ENCODE measurements around the gene HDGF. TPM values are rescaled to one million over a fixed set of nuclear protein-coding genes. Genes with fewer than 3 reads are reported as not detected.
"Not testable (repeated sequence)": the region's sequence is repeated elsewhere in the genome, so short reads cannot be mapped to it uniquely, and the experiment has no call there.

The HDGF gene
- total RNA-seq, 1 experiment from 2014 or later: 817 TPM

DNA sequence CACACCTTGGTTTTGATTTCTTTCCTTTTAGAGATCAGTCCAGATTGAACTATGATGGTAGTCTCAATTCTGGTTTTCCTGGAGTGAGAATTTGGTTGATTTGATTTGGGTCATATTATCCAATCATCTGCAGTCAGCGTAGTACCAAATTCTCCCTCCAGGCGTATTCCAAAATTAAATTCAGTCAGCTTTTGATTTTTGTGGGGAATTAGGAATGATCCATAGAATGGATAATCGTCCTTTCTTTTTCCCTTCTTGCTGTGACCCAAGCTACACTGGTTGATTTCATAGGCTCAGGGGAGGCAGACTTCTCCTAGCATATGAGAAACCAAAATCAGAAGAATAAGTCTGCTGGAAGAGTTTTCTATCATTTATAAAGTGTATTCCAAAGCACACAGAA, 20.7 kb upstream of the HDGF start:
- Histone ChIP-seq H3K36me3 (peaks cover 62% of the 10 kb centered on the region), H3K9me3 (no peaks in the 10 kb centered on the region), H3K27me3 (no peaks in the 10 kb centered on the region), H3K4me3 (no peak overlapping the region)
- DNase-seq: no peak

GRCh38 chr1:156768610-156769295, 17.3 kb upstream of the HDGF start:
- Histone ChIP-seq H3K9me3 (no peaks in the 10 kb centered on the region), H3K4me3 (peak overlapping the region; percentile 88), H3K36me3 (peaks cover 50% of the 10 kb centered on the region), H3K27me3 (no peaks in the 10 kb centered on the region)
- DNase-seq: no peak

GRCh38 chr1:156767879-156768604, 16.6 kb upstream of the HDGF start:
- Histone ChIP-seq H3K9me3 (no peaks in the 10 kb centered on the region), H3K4me3 (peak overlapping the region; percentile 88), H3K27me3 (no peaks in the 10 kb centered on the region), H3K36me3 (peaks cover 43% of the 10 kb centered on the region)
- DNase-seq: peak; percentile 52

DNA sequence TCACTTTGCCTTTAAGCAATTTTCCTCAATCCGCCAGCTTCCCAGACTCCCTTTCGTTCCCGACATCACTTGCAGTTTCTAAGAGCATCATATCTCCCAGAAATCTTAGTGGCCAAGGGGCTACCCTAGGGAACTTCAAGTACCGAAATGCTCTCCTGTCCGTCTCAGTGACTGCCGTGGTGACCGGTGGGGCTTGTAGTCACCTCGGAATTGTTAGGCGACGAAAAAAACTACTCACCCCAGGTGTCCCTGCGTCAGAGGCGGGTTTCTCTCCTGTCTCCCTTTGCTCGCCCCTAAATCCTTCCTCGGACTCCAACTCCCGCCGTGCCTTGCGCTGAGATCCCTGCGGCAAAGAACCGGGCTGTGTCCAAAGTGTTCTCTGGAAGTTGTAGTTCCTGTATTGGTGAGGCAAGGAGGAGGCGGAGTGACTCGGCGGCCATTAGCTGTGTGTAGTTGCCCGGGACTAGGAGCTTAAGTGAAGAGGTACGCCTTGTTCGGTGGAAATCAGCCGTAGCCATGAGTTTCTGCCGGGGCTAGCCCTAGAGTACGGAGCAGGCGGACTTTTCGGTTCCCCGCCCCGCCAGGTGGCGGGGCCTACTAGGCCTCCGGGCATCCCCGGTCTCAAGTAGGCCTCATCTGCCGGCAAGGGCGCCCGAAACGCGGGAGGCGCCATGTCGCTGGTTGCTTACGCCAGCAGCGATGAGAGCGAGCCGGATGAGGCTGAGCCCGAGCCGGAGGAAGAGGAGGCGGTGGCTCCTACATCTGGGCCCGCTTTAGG, 15.8 kb upstream of the HDGF start, which contains the start of gene PRCC:
PRCC (plus strand) TSS at position 435 of the 778 bp plus-strand sequence; CDS start at position 672, 237 bp downstream.
- Histone ChIP-seq H3K4me3 (peak within 1 kb of the TSS; percentile 88), H3K27me3 (no peaks in the 10 kb centered on the region), H3K36me3 (peaks cover 36% of the 10 kb centered on the region), H3K9me3 (no peaks in the 10 kb centered on the region)
- peak; percentile 99 for DNase-seq

- no peak for DNase-seq
- no peaks in the 10 kb centered on the region for H3K27me3 ChIP-seq
- no peaks in the 10 kb centered on the region for H3K9me3 ChIP-seq
- H3K4me3 ChIP-seq: peak overlapping the region; percentile 88
- peaks cover 30% of the 10 kb centered on the region for H3K36me3 ChIP-seq
Measured at GRCh38 chr1:156766298-156767100, 15.0 kb upstream of the HDGF start.

DNA sequence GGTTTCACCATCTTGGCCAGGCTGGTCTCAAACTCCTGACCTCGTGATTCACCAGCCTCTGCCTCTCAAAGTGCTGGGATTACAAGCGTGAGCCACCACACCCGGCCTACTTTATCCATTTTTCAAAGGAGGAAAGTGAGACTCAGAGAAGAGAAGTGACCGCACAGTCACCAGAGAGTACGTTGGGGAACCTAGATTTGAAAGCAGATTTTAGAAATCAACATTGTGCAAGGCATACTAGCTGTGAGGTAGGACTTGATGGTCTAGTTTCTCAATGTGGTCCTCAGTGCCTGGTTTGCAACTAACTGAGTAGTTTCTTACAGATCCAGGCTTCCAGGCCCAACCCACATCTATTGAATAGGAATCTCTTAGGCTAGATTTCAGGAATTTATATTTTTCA, 14.2 kb upstream of the HDGF start:
- Histone ChIP-seq H3K4me3 (no peak overlapping the region), H3K9me3 (no peaks in the 10 kb centered on the region), H3K36me3 (peaks cover 21% of the 10 kb centered on the region), H3K27me3 (no peaks in the 10 kb centered on the region)
- no peak for DNase-seq

DNA sequence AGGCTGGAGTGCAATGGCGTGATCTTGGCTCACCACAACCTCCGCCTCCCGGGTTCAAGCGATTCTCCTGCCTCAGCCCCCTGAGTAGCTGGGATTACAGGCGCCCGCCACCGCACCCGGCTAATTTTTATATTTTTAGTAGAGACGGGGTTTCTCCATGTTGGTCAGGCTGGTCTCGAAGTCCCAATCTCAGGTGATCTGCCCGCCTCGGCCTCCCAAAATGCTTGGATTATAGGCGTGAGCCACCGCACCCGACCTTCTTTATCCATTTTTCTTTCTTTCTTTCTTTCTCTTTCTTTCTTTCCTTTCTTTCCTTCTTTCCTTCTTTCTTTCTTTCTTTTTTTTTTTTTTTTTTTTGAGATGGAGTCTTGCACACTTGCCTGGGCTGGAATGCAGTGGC, 13.7 kb upstream of the HDGF start:
- not testable (repeated sequence) for H3K27me3 ChIP-seq

GRCh38 chr1:156760796-156761104, 9.3 kb upstream of the HDGF start:
- no peaks in the 10 kb centered on the region for H3K27me3 ChIP-seq
- DNase-seq: no peak
- H3K4me3 ChIP-seq: no peak overlapping the region
- H3K36me3 ChIP-seq: no peaks in the 10 kb centered on the region
- H3K9me3 ChIP-seq: no peaks in the 10 kb centered on the region

More for the DNA sequence above, 13.7 kb upstream of the HDGF start:
- H3K9me3 ChIP-seq, DNase-seq, H3K4me3 ChIP-seq: not testable (repeated sequence)
- H3K36me3 ChIP-seq: peaks cover 16% of the 10 kb centered on the region

GRCh38 chr1:156760092-156760795, 8.8 kb upstream of the HDGF start:
- H3K9me3 ChIP-seq: no peaks in the 10 kb centered on the region

DNA sequence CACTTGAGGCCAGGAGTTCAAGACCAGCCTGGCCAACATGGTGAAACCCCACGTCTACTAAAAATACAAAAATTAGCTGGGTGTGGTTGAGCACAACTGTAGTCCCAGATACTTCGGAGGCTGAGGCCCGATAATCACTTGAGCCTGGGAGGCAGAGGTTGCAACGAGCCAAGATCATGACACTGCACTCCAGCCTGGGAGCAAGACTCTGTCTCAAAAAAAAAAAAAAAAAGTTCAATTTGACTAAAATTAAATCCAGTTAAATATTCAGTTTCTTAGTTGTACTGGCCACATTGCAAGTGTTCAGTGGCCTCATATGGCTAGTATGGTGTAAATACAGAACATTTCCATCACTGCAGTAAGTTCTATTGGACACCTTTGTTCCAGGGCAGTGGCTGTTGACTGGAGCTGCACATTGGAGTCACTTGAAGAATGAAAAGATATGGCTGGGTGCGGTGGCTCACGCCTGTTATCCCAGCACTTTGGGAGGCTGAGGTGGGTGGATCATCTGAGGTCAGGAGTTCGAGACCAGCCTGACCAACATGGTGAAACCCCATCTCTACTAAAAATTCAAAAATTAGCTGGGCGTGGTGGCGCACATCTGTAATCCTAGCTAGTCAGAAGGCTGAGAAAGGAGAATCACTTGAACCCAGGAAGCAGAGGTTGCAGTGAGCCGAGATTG, 6.2 kb upstream of the HDGF start:
- H3K9me3 ChIP-seq, H3K4me3 ChIP-seq, H3K36me3 ChIP-seq, H3K27me3 ChIP-seq, DNase-seq: not testable (repeated sequence)

More at GRCh38 chr1:156760092-156760795, 8.8 kb upstream of the HDGF start:
- DNase-seq: no peak
- Histone ChIP-seq H3K27me3 (no peaks in the 10 kb centered on the region), H3K36me3 (no peaks in the 10 kb centered on the region), H3K4me3 (no peak overlapping the region)

DNA sequence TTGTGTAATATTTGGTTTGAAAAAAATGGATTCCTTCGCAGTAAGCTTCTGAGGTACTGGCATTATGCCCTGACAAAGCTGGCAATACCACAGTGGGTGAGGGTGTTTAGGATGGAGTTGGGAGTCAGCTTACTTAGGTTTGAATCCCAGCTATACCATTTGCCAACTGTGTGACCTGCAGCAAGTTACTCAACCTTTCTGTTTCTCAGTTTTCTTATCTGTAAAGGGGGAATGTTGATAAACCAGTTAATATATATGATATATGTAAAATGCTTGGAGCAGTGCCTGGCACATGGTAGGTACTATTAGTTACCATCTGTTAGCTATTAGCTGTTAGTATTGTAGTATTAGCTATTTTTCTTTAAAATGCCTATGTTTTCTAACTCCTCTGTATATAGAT, 4.9 kb upstream of the HDGF start:
- no peak for DNase-seq
- Histone ChIP-seq H3K36me3 (no peaks in the 10 kb centered on the region), H3K27me3 (no peaks in the 10 kb centered on the region), H3K9me3 (no peaks in the 10 kb centered on the region), H3K4me3 (no peak overlapping the region)

GRCh38 chr1:156755527-156755950, 4.1 kb upstream of the HDGF start:
- peaks cover 5% of the 10 kb centered on the region for H3K36me3 ChIP-seq

DNA sequence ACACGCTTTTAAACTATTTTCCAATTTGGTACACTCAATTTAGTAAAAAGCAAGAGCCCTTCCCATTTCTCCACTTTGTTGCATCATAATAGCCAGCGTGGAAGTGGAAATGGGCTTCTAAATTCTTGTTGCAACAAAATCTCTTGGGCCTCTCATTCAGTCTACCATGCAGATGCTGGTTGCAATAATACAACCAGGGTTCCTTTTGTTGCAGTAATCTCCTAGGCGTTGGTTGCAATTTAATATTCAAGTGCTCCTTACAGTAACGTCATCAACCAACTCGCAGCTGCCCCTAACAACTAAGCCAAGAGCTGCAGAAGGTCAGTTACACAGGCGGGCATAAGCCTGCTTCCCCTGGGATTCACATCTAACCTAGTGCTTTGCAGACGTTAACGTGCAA, 2.7 kb upstream of the HDGF start:
- Histone ChIP-seq H3K9me3 (no peaks in the 10 kb centered on the region), H3K4me3 (no peak overlapping the region), H3K36me3 (peaks cover 18% of the 10 kb centered on the region), H3K27me3 (no peaks in the 10 kb centered on the region)
- no peak for DNase-seq

More at GRCh38 chr1:156755527-156755950, 4.1 kb upstream of the HDGF start:
- no peaks in the 10 kb centered on the region for H3K9me3 ChIP-seq
- no peak for DNase-seq
- no peaks in the 10 kb centered on the region for H3K27me3 ChIP-seq
- no peak overlapping the region for H3K4me3 ChIP-seq

DNA sequence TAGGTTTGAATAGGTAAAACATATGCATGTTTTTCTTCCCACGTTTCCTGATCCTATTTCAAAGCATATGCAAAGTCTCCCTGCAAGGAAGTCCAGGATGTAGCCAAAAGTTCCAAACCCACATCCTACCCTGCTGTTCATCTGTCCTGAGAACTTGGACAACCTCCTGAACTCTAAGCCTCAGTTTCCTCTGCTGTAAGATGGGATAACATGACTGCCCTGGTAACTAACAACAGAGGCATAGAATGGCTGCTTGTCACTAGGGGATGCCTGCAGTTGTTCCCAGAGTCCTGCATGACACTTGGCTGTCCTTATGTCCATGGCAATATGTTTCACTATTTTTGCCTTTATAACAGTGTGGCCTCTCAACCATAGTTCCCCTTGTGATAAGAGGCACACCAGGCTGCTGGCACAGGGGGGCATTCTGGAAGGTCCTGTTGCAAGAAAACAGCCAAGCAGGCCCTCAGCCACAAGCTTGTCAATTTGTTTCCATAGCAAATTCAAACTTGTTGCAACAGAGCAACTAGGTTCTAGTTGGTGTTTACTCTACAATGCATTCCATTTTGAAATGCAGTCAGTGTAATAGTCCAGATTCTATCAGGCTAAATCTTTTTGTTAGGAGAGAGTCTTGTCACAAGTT, 1.5 kb upstream of the HDGF start:
- peaks cover 31% of the 10 kb centered on the region for H3K36me3 ChIP-seq
- no peak for DNase-seq
- no peaks in the 10 kb centered on the region for H3K9me3 ChIP-seq
- peak overlapping the region; percentile 89 for H3K4me3 ChIP-seq
- H3K27me3 ChIP-seq: no peaks in the 10 kb centered on the region

Data from MG63 (cell line).